ENCODE data around the gene UBA6. TPM values are rescaled to one million over a fixed set of nuclear protein-coding genes. Genes with fewer than 3 reads are reported as not detected.
"Not testable (repeated sequence)": the region's sequence is repeated elsewhere in the genome, so short reads cannot be mapped to it uniquely, and the experiment has no call there.

Gene UBA6
- total RNA-seq, 6 experiments from 2014 or later: 84.7 to 137 (median 94.7) TPM

GRCh38 chr4:67713529-67714247, 12.7 kb upstream of the UBA6 start:
- Mint-ChIP-seq H3K4me1 (ENCODE audit: low read depth) (peaks cover 29% of the 10 kb centered on the region), H3K36me3 (ENCODE audit: low read depth) (peaks cover 15% of the 10 kb centered on the region), H3K9me3 (no peaks in the 10 kb centered on the region), H3K27ac (peak overlapping the region; percentile 82), H3K4me3 (peak overlapping the region; percentile 23), H3K27me3 (ENCODE audit: insufficient read depth) (no peaks in the 10 kb centered on the region)
- peak; percentile 53 for DNase-seq
- TF ChIP-seq, protein P1, sequence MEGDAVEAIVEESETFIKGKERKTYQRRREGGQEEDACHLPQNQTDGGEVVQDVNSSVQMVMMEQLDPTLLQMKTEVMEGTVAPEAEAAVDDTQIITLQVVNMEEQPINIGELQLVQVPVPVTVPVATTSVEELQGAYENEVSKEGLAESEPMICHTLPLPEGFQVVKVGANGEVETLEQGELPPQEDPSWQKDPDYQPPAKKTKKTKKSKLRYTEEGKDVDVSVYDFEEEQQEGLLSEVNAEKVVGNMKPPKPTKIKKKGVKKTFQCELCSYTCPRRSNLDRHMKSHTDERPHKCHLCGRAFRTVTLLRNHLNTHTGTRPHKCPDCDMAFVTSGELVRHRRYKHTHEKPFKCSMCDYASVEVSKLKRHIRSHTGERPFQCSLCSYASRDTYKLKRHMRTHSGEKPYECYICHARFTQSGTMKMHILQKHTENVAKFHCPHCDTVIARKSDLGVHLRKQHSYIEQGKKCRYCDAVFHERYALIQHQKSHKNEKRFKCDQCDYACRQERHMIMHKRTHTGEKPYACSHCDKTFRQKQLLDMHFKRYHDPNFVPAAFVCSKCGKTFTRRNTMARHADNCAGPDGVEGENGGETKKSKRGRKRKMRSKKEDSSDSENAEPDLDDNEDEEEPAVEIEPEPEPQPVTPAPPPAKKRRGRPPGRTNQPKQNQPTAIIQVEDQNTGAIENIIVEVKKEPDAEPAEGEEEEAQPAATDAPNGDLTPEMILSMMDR (IDR thresholded peaks at IDR 0.05): no peak

- TF ChIP-seq, protein P1 (IDR thresholded peaks at IDR 0.05): no peak
- no peak for DNase-seq
- peaks cover 29% of the 10 kb centered on the region for H3K4me1 Mint-ChIP-seq (ENCODE audit: low read depth)
- peak overlapping the region; percentile 82; the same call in 1 of the 2 replicates for H3K27ac Mint-ChIP-seq
- H3K36me3 Mint-ChIP-seq (ENCODE audit: low read depth): peaks cover 15% of the 10 kb centered on the region
- no peaks in the 10 kb centered on the region for H3K9me3 Mint-ChIP-seq
- H3K27me3 Mint-ChIP-seq (ENCODE audit: insufficient read depth): no peaks in the 10 kb centered on the region
- H3K4me3 Mint-ChIP-seq: no peak overlapping the region
Observed at GRCh38 chr4:67712650-67713528, 11.9 kb upstream of the UBA6 start.

DNA sequence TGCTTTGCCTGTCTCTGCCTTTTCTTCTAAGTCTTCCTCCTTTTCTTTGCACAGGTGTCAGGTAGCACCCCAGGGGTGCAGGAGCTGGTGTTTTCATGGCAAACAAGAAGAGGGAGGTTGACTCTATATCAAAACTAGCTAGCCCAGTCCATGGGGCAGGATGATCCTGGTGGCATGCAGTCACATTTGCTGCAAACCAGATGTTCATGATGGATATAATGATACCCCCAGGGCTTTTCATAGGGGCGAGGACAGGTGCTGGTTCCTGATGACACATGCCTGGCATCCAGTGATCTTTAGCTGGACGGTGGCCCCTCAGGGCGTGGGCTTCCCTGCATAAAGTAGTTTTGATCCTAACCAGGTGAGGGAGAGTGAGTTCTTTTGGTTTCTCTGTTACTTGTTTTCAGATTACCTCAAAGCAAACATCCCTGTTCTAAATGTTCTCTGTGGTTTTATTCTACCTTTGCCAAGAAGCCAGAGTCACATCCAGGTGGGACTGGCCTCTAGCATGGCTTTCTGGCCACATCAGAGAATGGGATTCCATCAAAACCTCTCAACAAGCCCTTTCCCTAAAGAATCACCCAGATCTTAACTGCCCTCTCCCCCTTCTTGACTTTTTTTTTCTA, 11.2 kb upstream of the UBA6 start:
- no peak for DNase-seq
- Mint-ChIP-seq H3K4me1 (ENCODE audit: low read depth) (peaks cover 29% of the 10 kb centered on the region), H3K27ac (peak overlapping the region; percentile 33; the same call in 1 of the 2 replicates), H3K9me3 (no peaks in the 10 kb centered on the region), H3K27me3 (ENCODE audit: insufficient read depth) (no peaks in the 10 kb centered on the region), H3K4me3 (no peak overlapping the region), H3K36me3 (ENCODE audit: low read depth) (peaks cover 17% of the 10 kb centered on the region)
- TF ChIP-seq, protein P1 (IDR thresholded peaks at IDR 0.05): no peak

DNA sequence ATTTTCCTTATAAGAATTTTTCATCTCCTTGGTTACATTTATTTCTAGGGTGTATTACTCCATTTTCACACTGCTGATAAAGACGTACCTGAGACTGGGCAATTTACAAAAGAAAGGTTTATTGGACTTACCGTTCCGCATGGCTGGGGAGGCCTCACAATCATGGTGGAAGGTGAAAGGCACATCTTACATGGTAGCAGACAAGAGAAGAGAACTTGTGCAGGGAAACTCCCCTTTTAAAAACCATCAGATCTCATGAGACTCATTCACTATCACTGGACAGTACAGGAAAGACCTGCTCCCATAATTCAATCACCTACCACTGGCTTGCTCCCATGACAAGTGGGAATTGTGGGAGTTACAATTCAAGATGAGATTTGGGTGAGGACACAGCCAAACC, 5.7 kb upstream of the UBA6 start:
- Mint-ChIP-seq H3K36me3 (ENCODE audit: low read depth) (peaks cover 34% of the 10 kb centered on the region), H3K4me1 (ENCODE audit: low read depth) (peaks cover 35% of the 10 kb centered on the region)
- not testable (repeated sequence) for H3K9me3 Mint-ChIP-seq; H3K27me3 Mint-ChIP-seq (ENCODE audit: insufficient read depth); H3K27ac Mint-ChIP-seq; H3K4me3 Mint-ChIP-seq; DNase-seq

DNA sequence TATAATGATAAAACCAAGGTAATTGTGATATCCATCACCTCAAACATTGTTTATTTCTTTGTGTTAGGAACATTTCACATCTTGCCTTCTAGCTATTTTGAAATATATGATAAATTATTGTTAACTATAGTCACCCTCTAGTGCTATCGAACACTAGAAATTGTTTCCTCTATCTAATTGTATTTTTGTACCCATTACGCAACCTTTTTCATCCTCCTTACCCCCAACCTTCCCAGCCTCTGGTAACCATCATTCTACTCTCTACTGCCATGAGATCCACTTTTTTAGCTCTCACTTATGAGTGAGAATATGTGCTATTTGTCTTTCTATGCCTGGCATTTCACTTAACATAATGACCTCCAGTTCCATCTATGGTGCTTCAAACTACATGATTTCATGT, 3.9 kb upstream of the UBA6 start:
- Mint-ChIP-seq H3K27ac (no peak overlapping the region), H3K9me3 (peaks cover 4% of the 10 kb centered on the region; the same call in 1 of the 2 replicates), H3K27me3 (ENCODE audit: insufficient read depth) (no peaks in the 10 kb centered on the region), H3K4me3 (no peak overlapping the region), H3K4me1 (ENCODE audit: low read depth) (peaks cover 39% of the 10 kb centered on the region), H3K36me3 (ENCODE audit: low read depth) (peaks cover 38% of the 10 kb centered on the region)
- no peak for DNase-seq
- TF ChIP-seq, protein P1 (IDR thresholded peaks at IDR 0.05): no peak
